HG02678 (cell line): Measurements from ENCODE around the gene ADGRD1.
"Not testable (repeated sequence)": the region's sequence is repeated elsewhere in the genome, so short reads cannot be mapped to it uniquely, and the experiment has no call there.

Experiments
- ATAC-seq: cut with Tn5 transposase; IDR thresholded peaks from one replicate; pipeline ENCODE4 v1.9.1; 2021; ENCODE audit warnings: mild to moderate bottlenecking, moderate library complexity; ENCODE audit not compliant: unreplicated experiment

ADGRD1 gene

GRCh38 chr12:130953771-130954543, at the start of gene ADGRD1:
Gene ADGRD1 (plus strand): TSS chr12:130953907. CDS start chr12:130954466, 559 bp downstream.
- ATAC-seq, result no peak

GRCh38 chr12:130904064-130904463, 49.6 kb upstream of the ADGRD1 start:
- no peak for ATAC-seq

GRCh38 chr12:130904936-130905455, 48.7 kb upstream of the ADGRD1 start:
- ATAC-seq, result not testable (repeated sequence)

- ATAC-seq, result no peak
Observed at GRCh38 chr12:130909111-130909510, 44.6 kb upstream of the ADGRD1 start.

GRCh38 chr12:130911193-130911592, 42.5 kb upstream of the ADGRD1 start:
- ATAC-seq, result no peak

GRCh38 chr12:130911933-130912332, 41.8 kb upstream of the ADGRD1 start:
- no peak for ATAC-seq

GRCh38 chr12:130916241-130916911, 37.3 kb upstream of the ADGRD1 start:
- peak; percentile 65 for ATAC-seq

GRCh38 chr12:130917607-130918006, 36.1 kb upstream of the ADGRD1 start:
- ATAC-seq, result no peak

- ATAC-seq, result no peak
Observed at GRCh38 chr12:130919086-130919485, 34.6 kb upstream of the ADGRD1 start.

- no peak for ATAC-seq
Observed at GRCh38 chr12:130920119-130920703, 33.5 kb upstream of the ADGRD1 start.

GRCh38 chr12:130920723-130921381, 32.9 kb upstream of the ADGRD1 start:
- no peak for ATAC-seq

- ATAC-seq, result no peak
Observed at GRCh38 chr12:130922511-130922953, 31.2 kb upstream of the ADGRD1 start.

- ATAC-seq, result no peak
Observed at GRCh38 chr12:130924966-130925665, 28.6 kb upstream of the ADGRD1 start.

- ATAC-seq, result no peak
Observed at GRCh38 chr12:130925666-130926015, 28.1 kb upstream of the ADGRD1 start.

- ATAC-seq, result no peak
Observed at GRCh38 chr12:130929363-130929762, 24.3 kb upstream of the ADGRD1 start.

- no peak for ATAC-seq
Observed at GRCh38 chr12:130932061-130932930, 21.4 kb upstream of the ADGRD1 start.

GRCh38 chr12:130933269-130933995, 20.3 kb upstream of the ADGRD1 start:
- no peak for ATAC-seq

GRCh38 chr12:130934753-130935152, 19.0 kb upstream of the ADGRD1 start:
- ATAC-seq, result no peak

- ATAC-seq, result no peak
Observed at GRCh38 chr12:130936561-130936960, 17.1 kb upstream of the ADGRD1 start.
